Stimulated activated CD8-positive, alpha-beta memory T cell treated with anti-CD3 and anti-CD28 coated beads, Interleukin-7, amount 100 ng/mL, for 1 hour (primary cell): ENCODE measurements around the gene SURF2.
"Not testable (repeated sequence)": the region's sequence is repeated elsewhere in the genome, so short reads cannot be mapped to it uniquely, and the experiment has no call there.

Source experiments
- DNase-seq, 2 donors: peaks; one replicate each; pipeline ENCODE4 v3.0.0-alpha.2; 2020; ENCODE audit warnings: low read depth in 2 of 2

The SURF2 gene

GRCh38 chr9:133377280-133377679, 20.9 kb downstream of the SURF2 start:
- DNase-seq: not testable (repeated sequence)

GRCh38 chr9:133377721-133378216, 21.4 kb downstream of the SURF2 start:
- DNase-seq: no peak

GRCh38 chr9:133378408-133378962, 22.1 kb downstream of the SURF2 start:
- DNase-seq: no peak

- DNase-seq: no peak
These were observed 23.1 kb downstream of the SURF2 start for GRCh38 chr9:133379153-133380086.

GRCh38 chr9:133380734-133381133, 24.4 kb downstream of the SURF2 start:
- no peak for DNase-seq

GRCh38 chr9:133382507-133383141, 26.3 kb downstream of the SURF2 start:
- no peak for DNase-seq

- no peak for DNase-seq
These were observed 27.1 kb downstream of the SURF2 start for GRCh38 chr9:133383438-133383837.

- no peak for DNase-seq
These were observed 28.5 kb downstream of the SURF2 start for GRCh38 chr9:133384736-133385321.

- no peak for DNase-seq
These were observed 29.1 kb downstream of the SURF2 start for GRCh38 chr9:133385452-133385851.

GRCh38 chr9:133386338-133386737, 30.0 kb downstream of the SURF2 start:
- no peak for DNase-seq

- no peak for DNase-seq
These were observed 31.3 kb downstream of the SURF2 start for GRCh38 chr9:133387680-133388079.

- no peak for DNase-seq
These were observed 32.7 kb downstream of the SURF2 start for GRCh38 chr9:133389025-133389557.

- DNase-seq: no peak
These were observed 33.2 kb downstream of the SURF2 start for GRCh38 chr9:133389562-133389961.

- DNase-seq: no peak
These were observed 34.4 kb downstream of the SURF2 start for GRCh38 chr9:133390713-133391112.

GRCh38 chr9:133391449-133391848, 35.1 kb downstream of the SURF2 start:
- not testable (repeated sequence) for DNase-seq

- not testable (repeated sequence) for DNase-seq
These were observed 36.0 kb downstream of the SURF2 start for GRCh38 chr9:133392308-133392707.

GRCh38 chr9:133393399-133393798, 37.0 kb downstream of the SURF2 start:
- no peak for DNase-seq

- no peak for DNase-seq
These were observed 38.4 kb downstream of the SURF2 start for GRCh38 chr9:133394687-133395271.

GRCh38 chr9:133396952-133397351, 40.6 kb downstream of the SURF2 start:
- no peak for DNase-seq

- DNase-seq: no peak
These were observed 41.0 kb downstream of the SURF2 start for GRCh38 chr9:133397370-133397769.

GRCh38 chr9:133397895-133398294, 41.5 kb downstream of the SURF2 start:
- DNase-seq: no peak
